K562 (cell line): ENCODE measurements around the gene OR52B6. TPM values are rescaled to one million over a fixed set of nuclear protein-coding genes. Genes with fewer than 3 reads are reported as not detected.

Experiments used
- CBFA2T2 ChIP-seq: fragments of 450-650 bp; conservative IDR thresholded peaks from 2 replicates; pipeline ENCODE4 v1.6.1; 2017; ENCODE audit warnings: mild to moderate bottlenecking
- RAD51 ChIP-seq: fragments of 450-650 bp; IDR thresholded peaks from 2 replicates; pipeline ENCODE4 v1.7.1; 2016; ENCODE audit warnings: low read depth, mild to moderate bottlenecking, borderline replicate concordance
- SMARCA4 ChIP-seq: fragments of 450-650 bp; IDR thresholded peaks from 2 replicates; pipeline ENCODE4 v1.6.1; 2016
- ZNF318 ChIP-seq, 2 experiments: fragments of 450-650 bp; IDR thresholded peaks; 2 replicates each; pipeline ENCODE4 v1.6.1; 2016; ENCODE audit warnings: mild to moderate bottlenecking in 2 of 2, borderline replicate concordance in 1 of 2, low read depth in 1 of 2, moderate library complexity in 1 of 2
- polyA plus RNA-seq, 8 experiments: library from polyadenylated mRNA; depleted of rRNA in 4 of 8; stranded (reverse) in 5 of 8; unstranded in 3 of 8; fragments of >200 nt; fragmentation: Nextera tagmentation in 2 of 8; fragmentation: Illumina TruSeq in 1 of 8; extraction: Ambion mirVana in 2 of 8; extraction: Trizol in 1 of 8; gene quantifications; 2 replicates each; pipeline versions ENCODE4 v1.2.1 to v1.2.3, GENCODE V29; 2011 to 2014; ENCODE audit warnings: inconsistent platforms in 1 of 8, missing spikeins in 1 of 8
- total RNA-seq, 7 experiments: library from RNA; depleted of rRNA in 6 of 7; stranded (reverse); fragments of >200 nt in 6 of 7; fragmentation: Illumina TruSeq in 2 of 7; extraction: Trizol in 2 of 7; gene quantifications; 2 replicates each; pipeline versions ENCODE4 v1.2.1 to v1.2.3, GENCODE V29; 2011 to 2021; ENCODE audit warnings: low replicate concordance in 1 of 7
- TF ChIP-seq, protein P1 (sequence below): sonication (generic); formaldehyde crosslinking; IDR thresholded peaks from 2 replicates; pipeline ENCODE4 v1.8.1; 2023; ENCODE audit warnings: mild to moderate bottlenecking, missing genetic modification reagents

OR52B6 gene
- total and polyA plus RNA-seq, 9 of the 15 experiments (the other 6 are each of a cell fraction or from before 2014, with no cell fraction given): not detected

DNA sequence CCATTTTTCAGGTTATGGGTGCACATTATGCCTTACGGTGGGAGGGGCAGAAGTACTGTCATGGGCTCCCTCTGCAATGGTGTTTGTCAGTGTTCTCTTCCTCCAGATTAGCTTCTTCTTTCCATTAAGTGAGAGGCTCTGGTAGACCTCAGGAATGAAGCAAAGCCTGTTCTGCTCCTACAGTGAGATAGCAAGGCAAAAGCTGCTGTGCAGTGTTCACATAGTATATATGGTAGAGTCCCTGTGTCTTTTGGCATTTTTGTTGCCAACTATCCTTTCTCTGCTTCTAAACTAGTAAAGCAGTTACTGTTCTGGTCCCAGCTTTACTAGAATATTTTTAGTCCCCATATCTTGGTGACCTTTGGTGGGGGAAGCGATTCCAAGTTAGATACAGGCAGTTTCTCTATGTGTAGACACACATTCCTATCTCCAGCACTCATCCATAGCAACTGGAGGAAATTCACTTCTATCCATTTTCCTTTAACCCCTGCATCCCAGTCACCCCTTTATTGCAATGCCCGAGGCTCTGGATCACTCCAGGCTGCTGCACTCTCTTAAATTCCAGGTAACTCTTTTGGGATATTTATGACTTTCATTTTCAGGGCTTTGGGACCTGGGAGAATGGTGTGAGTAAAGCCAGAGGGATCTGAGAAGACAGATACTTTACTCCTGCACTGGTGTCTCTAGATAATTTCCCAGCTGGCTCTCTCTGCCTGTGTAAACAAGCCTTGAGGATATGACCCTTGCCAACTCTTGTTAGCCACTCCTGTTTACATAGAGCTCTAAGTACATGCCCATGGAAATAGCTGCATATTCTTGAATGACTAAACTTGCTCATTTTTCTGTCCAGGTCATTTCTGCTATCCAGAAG lies 40.2 kb downstream of the OR52B6 start (continued):
- no peak for TF ChIP-seq ZNF318 (IDR thresholded peaks at IDR 0.05; ENCODE audit: borderline replicate concordance in 1 of 2, low read depth in 1 of 2)
- TF ChIP-seq, protein P1, sequence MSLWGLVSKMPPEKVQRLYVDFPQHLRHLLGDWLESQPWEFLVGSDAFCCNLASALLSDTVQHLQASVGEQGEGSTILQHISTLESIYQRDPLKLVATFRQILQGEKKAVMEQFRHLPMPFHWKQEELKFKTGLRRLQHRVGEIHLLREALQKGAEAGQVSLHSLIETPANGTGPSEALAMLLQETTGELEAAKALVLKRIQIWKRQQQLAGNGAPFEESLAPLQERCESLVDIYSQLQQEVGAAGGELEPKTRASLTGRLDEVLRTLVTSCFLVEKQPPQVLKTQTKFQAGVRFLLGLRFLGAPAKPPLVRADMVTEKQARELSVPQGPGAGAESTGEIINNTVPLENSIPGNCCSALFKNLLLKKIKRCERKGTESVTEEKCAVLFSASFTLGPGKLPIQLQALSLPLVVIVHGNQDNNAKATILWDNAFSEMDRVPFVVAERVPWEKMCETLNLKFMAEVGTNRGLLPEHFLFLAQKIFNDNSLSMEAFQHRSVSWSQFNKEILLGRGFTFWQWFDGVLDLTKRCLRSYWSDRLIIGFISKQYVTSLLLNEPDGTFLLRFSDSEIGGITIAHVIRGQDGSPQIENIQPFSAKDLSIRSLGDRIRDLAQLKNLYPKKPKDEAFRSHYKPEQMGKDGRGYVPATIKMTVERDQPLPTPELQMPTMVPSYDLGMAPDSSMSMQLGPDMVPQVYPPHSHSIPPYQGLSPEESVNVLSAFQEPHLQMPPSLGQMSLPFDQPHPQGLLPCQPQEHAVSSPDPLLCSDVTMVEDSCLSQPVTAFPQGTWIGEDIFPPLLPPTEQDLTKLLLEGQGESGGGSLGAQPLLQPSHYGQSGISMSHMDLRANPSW (CRISPR knock-in tag): no peak
- TF ChIP-seq RAD51: no peak
- TF ChIP-seq SMARCA4: peak; percentile 19; the same call in 1 of the 2 replicates
- peak; percentile 81 for TF ChIP-seq CBFA2T2
